Omental fat pad (tissue), 4 donors: ENCODE results near the gene TNXB. TPM values are rescaled to one million over a fixed set of nuclear protein-coding genes. Genes with fewer than 3 reads are reported as not detected.
A peak's percentile ranks its signal among the peaks of the same experiment; 100 is the strongest.

Source experiments
- ATAC-seq: fragments of 150-250 bp; one replicate; pipeline ENCODE4 v1.9.1; 2016; ENCODE audit warnings: mild to moderate bottlenecking, moderate library complexity; ENCODE audit not compliant: low FRiP score
- DNase-seq: peaks from one replicate; pipeline ENCODE4 v3.0.0-alpha.2; 2019; ENCODE audit warnings: low spot score
- CTCF ChIP-seq, 3 donors: fragments of 450-650 bp; IDR thresholded peaks; one replicate each; pipeline ENCODE4 v1.5.1; 2016 to 2017; ENCODE audit warnings: antibody characterized with exemption in 3 of 3, mild to moderate bottlenecking in 3 of 3, moderate library complexity in 2 of 3
- total RNA-seq, 4 donors: library from RNA; depleted of rRNA; stranded (reverse); fragments of >200 nt; gene quantifications; one replicate each; pipeline ENCODE4 v1.1.0, GENCODE V29; 2016

TNXB gene
- total RNA-seq, 4 donors from 2014 or later: 129 to 311 (median 137) TPM

- TF ChIP-seq CTCF (IDR thresholded peaks at IDR 0.05): no peak
Observed at GRCh38 chr6:32133786-32134185, 24.6 kb upstream of the TNXB start.

GRCh38 chr6:32132110-32132509 lies 23.0 kb upstream of the TNXB start:
- DNase-seq: no peak
- no peak for TF ChIP-seq CTCF (IDR thresholded peaks at IDR 0.05)
- no peak for ATAC-seq

More at GRCh38 chr6:32133786-32134185, 24.6 kb upstream of the TNXB start:
- DNase-seq (no peak), ATAC-seq (no peak)

DNA sequence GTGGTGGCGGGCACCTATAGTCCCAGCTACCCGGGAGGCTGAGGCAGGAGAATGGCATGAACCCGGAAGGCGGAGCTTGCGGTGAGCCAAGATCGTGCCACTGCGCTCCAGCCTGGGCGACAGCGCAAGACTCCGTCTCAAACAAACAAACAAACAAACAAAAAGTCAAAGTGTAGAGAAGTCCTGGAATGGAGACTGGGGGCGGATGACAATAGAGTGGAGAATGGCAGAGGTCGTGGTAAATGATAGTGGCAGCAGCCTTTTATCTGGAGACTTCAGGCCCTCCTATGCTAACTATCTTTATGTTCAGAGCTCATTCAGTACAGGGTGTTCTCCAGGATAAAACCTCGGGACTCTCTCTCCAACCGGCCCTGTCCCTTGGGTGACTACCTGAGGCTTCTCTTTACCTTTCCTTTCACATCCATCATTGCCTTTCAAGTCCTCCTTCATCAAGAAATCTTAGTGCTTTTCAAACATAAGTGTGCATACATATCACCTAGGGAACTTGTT lies 22.4 kb upstream of the TNXB start:
- ATAC-seq (no peak), DNase-seq (no peak)
- no peak for TF ChIP-seq CTCF (IDR thresholded peaks at IDR 0.05)

DNA sequence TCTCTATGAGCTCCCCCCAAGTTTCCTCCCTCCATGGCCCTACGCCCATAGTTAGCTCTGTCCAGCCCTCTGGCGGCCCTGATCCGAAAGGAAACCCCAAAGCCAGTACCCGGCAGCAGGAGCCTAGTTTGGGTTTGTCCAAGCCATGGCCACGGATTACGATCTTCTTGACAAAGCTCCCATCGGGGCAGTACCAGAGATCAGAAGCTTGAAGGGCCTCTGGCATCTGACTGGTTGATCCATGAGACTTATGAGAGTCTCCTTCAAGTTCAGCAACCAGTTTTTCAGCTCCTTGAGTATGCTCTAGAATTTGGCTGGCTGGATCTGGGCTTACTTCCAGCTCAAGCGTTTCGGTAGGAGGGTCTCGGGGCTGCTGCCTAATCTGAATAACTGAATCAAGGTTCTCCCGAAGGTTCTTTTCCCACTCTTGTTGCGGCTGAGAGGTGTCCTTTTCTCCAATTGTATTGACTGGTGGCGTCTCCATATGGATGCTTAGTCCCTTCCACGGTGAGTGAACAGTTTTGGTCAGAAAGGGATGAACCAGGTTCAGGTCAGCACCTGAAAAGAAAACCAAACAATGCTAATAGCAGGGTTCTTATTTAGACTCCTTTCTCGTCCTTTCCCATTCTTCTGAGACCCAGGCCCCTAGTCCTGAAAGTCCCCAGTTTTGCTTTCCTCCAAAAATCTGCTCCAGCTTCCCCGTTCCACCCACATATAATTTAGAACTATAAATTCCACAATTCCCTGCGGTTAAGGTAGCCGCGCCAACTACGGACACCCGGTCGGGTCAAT lies 20.4 kb upstream of the TNXB start:
- no peak for TF ChIP-seq CTCF (IDR thresholded peaks at IDR 0.05)
- DNase-seq (no peak), ATAC-seq (peak; percentile 31)

DNA sequence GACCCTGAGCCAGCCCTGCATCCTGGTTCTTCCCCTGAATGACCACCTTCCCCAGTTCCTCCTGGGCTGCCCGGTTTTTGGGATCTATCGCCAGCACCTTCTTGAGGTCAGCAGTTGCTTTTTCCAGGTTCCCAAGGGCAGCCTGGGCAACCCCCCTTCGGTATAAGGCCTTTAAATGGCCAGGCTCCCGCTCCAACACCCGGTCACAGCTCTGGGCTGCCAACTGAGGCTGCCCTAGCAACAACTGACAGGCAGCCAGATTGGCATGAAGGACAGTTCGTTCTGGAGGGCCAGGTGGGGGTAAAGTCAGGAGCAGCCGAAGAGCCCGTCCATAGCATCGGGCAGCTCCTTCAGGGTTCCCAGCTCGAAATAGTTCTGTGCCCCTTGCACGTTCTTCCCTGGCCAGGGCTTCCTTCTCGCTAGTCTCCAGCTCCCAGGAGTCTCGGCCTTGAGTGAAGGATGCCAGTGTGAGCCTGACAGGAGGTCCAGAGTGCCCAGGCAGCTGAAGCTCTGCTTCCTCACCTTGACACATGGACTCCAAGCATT lies 19.7 kb upstream of the TNXB start:
- no peak for DNase-seq
- no peak for TF ChIP-seq CTCF (IDR thresholded peaks at IDR 0.05)
- no peak for ATAC-seq

- no peak for TF ChIP-seq CTCF (IDR thresholded peaks at IDR 0.05)
- DNase-seq (peak; percentile 91), ATAC-seq (peak; percentile 92)
Observed at GRCh38 chr6:32127717-32128592, 18.8 kb upstream of the TNXB start, which contains the start of gene ATF6B. Gene ATF6B, minus strand, starts transcription at chr6:32128246. Its CDS starts 39 bp downstream, at chr6:32128207.
